ENCODE results near the gene PIK3CB.
"Not testable (repeated sequence)": the region's sequence is repeated elsewhere in the genome, so short reads cannot be mapped to it uniquely, and the experiment has no call there.

The PIK3CB gene

GRCh38 chr3:138624518-138624917 lies 210.2 kb downstream of the PIK3CB start:
- peaks cover 0 to 22% (median 8%) of the 10 kb centered on the region in 3 donors for H3K36me3 ChIP-seq
- H3K27me3 ChIP-seq: no peaks in the 10 kb centered on the region
- no peaks in the 10 kb centered on the region for H3K4me1 ChIP-seq
- H3K9me3 ChIP-seq: no peaks in the 10 kb centered on the region
- H3K27ac ChIP-seq: no peak overlapping the region
- H3K4me3 ChIP-seq: no peak overlapping the region
- no peak for TF ChIP-seq CTCF (IDR thresholded peaks at IDR 0.05)
- intact Hi-C loops (cut with DNase I; ENCODE audit: low total_unique reads): no loop called here
- no peak for DNase-seq

GRCh38 chr3:138620431-138620830 lies 214.3 kb downstream of the PIK3CB start:
- no peaks in the 10 kb centered on the region for H3K9me3 ChIP-seq
- no peaks in the 10 kb centered on the region for H3K36me3 ChIP-seq
- TF ChIP-seq CTCF (IDR thresholded peaks at IDR 0.05): no peak
- H3K4me1 ChIP-seq: no peaks in the 10 kb centered on the region
- intact Hi-C loops (cut with DNase I; ENCODE audit: low total_unique reads): no loop called here
- H3K27ac ChIP-seq: no peak overlapping the region
- no peak for DNase-seq
- H3K4me3 ChIP-seq: no peak overlapping the region
- H3K27me3 ChIP-seq: no peaks in the 10 kb centered on the region

- Histone ChIP-seq H3K9me3 (no peaks in the 10 kb centered on the region), H3K27ac (no peak overlapping the region), H3K36me3 (no peaks in the 10 kb centered on the region), H3K4me1 (no peaks in the 10 kb centered on the region), H3K27me3 (no peaks in the 10 kb centered on the region), H3K4me3 (no peak overlapping the region)
- no peak for TF ChIP-seq CTCF (IDR thresholded peaks at IDR 0.05)
- no peak for DNase-seq
- intact Hi-C loops (cut with DNase I; ENCODE audit: low total_unique reads): no loop called here
Measured at GRCh38 chr3:138615462-138615861, 219.3 kb downstream of the PIK3CB start.

- no peaks in the 10 kb centered on the region for H3K9me3 ChIP-seq
- peak overlapping the region; percentile 77 to 84 for H3K4me3 ChIP-seq
- no peaks in the 10 kb centered on the region for H3K36me3 ChIP-seq
- no peak for TF ChIP-seq CTCF (IDR thresholded peaks at IDR 0.05)
- DNase-seq: no peak
- intact Hi-C loops (cut with DNase I; ENCODE audit: low total_unique reads): loop anchor here (10.0 kb wide), 1 partner anchor 85 kb away; no protein-coding TSS in a partner anchor
- H3K27ac ChIP-seq: peak overlapping the region; percentile 95 to 98
- peaks cover 0 to 14% (median 6%) of the 10 kb centered on the region in 4 donors for H3K4me1 ChIP-seq
- no peaks in the 10 kb centered on the region for H3K27me3 ChIP-seq
Measured at GRCh38 chr3:138609898-138610266, 224.8 kb downstream of the PIK3CB start.

- DNase-seq: peak; percentile 61 to 86
- Histone ChIP-seq H3K27ac (peak within 1 kb of the TSS; percentile 95 to 98), H3K9me3 (no peaks in the 10 kb centered on the region), H3K27me3 (no peaks in the 10 kb centered on the region), H3K36me3 (no peaks in the 10 kb centered on the region), H3K4me1 (peaks cover 0 to 14% (median 6%) of the 10 kb centered on the region in 4 donors), H3K4me3 (peak within 1 kb of the TSS; percentile 77 to 84)
- intact Hi-C loops (cut with DNase I; ENCODE audit: low total_unique reads): loop anchor here (10.0 kb wide), 1 partner anchor 86 kb away; no protein-coding TSS in a partner anchor
- TF ChIP-seq CTCF (IDR thresholded peaks at IDR 0.05): no peak
Measured at GRCh38 chr3:138608322-138609135, 226.2 kb downstream of the PIK3CB start, which contains the start of gene FAIM. FAIM (plus strand) TSS chr3:138608771; CDS start chr3:138619727, 10,956 bp downstream.

GRCh38 chr3:138604106-138604595 lies 230.6 kb downstream of the PIK3CB start:
- H3K36me3 ChIP-seq, H3K27me3 ChIP-seq, H3K4me3 ChIP-seq, DNase-seq, H3K9me3 ChIP-seq, H3K27ac ChIP-seq: not testable (repeated sequence)
- intact Hi-C loops (cut with DNase I; ENCODE audit: low total_unique reads): loop anchor here (10.0 kb wide), 1 partner anchor 91 kb away; no protein-coding TSS in a partner anchor
- H3K4me1 ChIP-seq: peaks cover 0 to 17% (median 6%) of the 10 kb centered on the region in 4 donors
